NOMO-1 (cell line): ENCODE measurements around the gene TCP10L.
"Not testable (repeated sequence)": the region's sequence is repeated elsewhere in the genome, so short reads cannot be mapped to it uniquely, and the experiment has no call there.

Experiments
- DNase-seq, 2 experiments: peaks; one replicate each; lab custom pipeline; 2025; ENCODE audit not compliant: unreplicated experiment in 2 of 2; lab: John Stamatoyannopoulos, UW

Gene TCP10L

DNA sequence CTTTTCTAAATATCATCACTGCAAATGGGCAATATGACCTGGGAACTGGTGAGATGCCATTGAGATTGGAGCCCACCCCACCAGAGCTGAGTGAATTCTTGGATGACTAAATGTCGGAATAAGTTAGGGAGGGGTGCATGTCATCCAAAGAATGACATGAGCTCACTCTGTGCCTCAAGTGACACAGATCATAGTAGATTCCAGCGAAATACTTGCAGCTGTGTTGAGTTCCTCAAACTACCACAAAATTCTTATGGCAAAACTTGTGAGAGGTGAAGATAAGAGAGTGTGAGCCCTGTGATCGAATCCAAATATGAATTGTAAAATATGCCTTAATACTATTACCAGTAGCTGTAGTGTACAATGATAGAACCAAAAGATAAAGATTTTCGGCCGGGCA, 2.3 kb upstream of the TCP10L start:
- DNase-seq: no peak

GRCh38 chr21:32587120-32587519, 1.8 kb upstream of the TCP10L start:
- DNase-seq: no peak

- DNase-seq: no peak
Observed at GRCh38 chr21:32585970-32586369, 647 bp upstream of the TCP10L start.

GRCh38 chr21:32584472-32584871, 851 bp downstream of the TCP10L start:
- no peak for DNase-seq

DNA sequence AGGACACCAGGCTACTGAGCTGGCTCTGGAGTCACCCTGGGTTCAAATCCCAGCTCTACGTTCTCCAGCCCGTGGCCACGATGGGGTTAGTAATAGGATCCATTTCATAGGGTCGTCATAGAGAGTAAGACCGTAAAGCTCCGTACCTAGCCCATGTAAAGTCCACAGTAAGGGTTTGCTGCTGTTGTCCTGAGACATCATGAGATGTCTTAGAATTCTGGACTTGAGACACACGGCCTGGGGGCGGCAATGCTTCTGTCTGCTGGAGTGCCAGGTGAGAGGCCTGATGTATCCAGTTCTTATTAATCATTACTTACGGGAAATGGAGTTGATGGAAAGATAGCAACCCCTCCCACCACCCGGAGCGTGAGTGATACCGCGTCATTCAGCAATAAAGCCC, 3.6 kb downstream of the TCP10L start:
- DNase-seq: no peak

GRCh38 chr21:32580949-32581348, 4.4 kb downstream of the TCP10L start:
- DNase-seq: no peak

GRCh38 chr21:32578107-32578691, 7.1 kb downstream of the TCP10L start:
- no peak for DNase-seq

DNA sequence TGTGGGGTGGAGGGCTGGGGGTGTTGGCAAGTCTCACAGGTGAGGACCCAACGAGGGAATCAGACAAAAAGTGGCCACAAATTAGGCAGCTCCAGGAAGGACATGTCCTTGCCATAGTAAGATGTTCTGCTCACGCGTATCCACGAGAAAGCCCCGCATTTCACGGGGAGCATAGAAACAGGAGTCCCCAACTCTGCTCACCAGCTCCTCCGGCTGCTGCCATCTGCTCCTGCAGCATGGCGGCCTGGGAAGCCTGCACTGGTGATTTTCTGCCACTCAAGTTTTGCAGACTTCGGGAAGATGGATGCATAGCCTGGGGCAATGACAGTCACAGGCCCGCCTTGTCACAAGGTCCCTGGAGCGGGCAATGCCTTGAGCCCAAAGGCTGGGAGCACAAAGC, 9.3 kb downstream of the TCP10L start:
- no peak for DNase-seq

- no peak for DNase-seq
Observed at GRCh38 chr21:32574946-32575925, 10.1 kb downstream of the TCP10L start.

DNA sequence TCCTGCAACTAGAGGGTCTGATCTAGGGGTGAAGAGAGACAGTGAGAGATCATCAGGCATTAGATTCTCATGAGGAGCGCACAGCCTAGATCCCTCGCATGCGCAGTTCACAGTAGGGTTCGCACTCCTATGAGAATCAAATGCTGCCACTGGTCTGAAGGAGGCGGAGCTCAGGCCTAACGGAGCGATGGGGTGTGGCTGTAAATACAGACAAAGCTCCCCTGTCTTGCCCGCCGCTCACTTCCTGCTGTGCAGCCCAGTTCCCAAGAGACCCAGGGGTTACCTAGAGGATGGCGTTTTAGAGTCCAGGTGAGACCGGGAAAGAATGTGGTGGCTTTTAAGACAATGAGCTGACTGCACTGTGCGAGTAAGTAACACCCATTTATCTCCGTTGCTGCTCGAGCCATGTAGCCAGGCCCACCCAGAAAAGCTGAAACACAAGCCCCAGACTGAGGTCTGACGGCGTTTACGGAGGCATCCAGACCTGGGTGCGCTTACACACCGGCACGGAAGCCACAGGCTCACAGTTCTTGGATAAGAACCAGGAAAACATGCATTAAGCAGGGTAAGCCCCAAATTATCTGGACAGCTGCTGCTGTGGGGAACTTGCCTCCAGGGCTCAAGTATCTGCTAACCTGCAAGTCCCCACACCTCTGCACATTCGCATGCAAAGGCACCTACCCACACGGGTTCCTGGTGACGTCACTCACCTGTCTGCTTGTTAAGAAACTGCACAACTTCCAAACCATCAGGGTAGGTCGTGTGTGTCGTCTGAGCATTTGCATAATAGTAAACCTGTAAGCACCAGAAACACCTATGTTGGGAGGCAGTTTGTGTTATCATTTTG, 12.5 kb downstream of the TCP10L start:
- no peak for DNase-seq

GRCh38 chr21:32570456-32570855, 14.9 kb downstream of the TCP10L start:
- DNase-seq: no peak

GRCh38 chr21:32569261-32570230, 15.8 kb downstream of the TCP10L start:
- peak; percentile 67 to 78 for DNase-seq

- no peak for DNase-seq
Observed at GRCh38 chr21:32567626-32568025, 17.7 kb downstream of the TCP10L start.

GRCh38 chr21:32566741-32567389, 18.5 kb downstream of the TCP10L start:
- no peak for DNase-seq

DNA sequence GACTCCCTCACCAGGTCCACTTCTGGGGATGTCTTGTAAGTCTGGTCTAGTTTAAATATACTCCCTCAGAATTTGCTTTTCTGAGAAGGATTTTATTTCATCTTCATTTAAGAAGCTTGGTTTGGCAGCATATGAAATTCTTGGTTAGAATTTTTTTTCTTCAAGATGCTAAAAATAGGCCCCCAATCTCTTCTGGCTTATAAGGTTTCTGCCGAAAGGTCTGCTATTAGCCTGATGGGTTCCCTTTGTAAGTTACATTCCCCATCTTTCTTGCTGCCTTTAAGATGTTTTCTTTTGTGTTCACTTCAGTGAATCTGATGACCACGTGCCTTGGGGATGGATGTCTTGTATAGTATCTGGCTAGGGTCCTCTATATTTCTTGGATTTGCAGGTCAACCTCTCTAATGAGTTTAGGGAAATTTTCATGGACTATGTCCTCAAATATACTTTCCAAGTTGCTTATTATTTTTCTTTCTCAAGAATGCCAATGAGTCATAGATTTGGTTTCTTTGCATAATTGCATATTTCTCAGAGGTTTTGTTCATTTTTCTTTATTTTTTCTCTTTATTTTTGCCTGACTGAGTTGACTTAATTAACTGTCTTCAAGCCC, 19.4 kb downstream of the TCP10L start:
- no peak for DNase-seq

GRCh38 chr21:32562915-32563314, 22.4 kb downstream of the TCP10L start:
- no peak for DNase-seq

GRCh38 chr21:32562426-32562825, 22.9 kb downstream of the TCP10L start:
- no peak for DNase-seq

DNA sequence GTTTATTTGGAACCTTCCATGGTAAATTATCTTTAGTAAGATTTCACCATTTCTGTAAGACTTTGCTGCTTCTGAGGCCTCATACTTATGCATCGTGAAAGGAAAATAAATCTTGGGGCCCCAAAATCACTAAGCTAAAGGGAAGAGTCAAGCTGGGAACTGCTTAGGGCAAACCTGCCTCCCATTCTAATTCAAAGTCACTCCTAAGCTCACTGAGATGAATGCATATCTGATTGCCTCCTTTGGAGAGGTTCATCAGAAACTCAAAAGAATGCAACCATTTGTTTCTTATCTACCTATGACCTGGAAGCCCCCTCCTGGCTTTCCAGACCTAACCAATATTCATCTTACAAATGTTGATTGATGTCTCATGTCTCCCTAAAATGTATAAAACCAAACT, 23.8 kb downstream of the TCP10L start:
- DNase-seq: not testable (repeated sequence)

DNA sequence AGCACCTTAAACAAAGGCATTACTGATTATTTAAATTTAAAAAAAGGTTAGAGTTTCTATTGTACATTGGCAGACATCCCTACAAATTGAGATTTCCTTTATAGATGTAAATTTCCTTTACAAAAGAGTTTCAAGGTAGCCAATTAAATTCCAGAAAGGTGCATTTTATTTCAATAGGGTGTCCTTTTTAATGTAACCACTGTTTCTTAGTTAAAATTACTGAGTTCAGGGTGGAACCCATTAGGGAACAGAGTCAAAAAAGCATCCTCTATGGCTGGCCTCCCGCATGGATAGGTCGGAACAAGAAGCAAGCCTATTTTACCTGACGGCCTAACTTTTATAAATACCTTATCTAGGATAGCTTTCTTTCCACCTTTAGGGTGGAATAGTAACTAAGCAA, 24.4 kb downstream of the TCP10L start:
- no peak for DNase-seq
